KBM-7 (cell line): Measurements from ENCODE around the gene CHL1.

Source experiments
- DNase-seq: peaks from one replicate; pipeline ENCODE4 v3.0.0-alpha.2; 2015
- in situ Hi-C: fragments of 300-500 bp; cut with MboI; formaldehyde crosslinking; loops from 2 replicates; pipeline ENCODE4 v1.14.3; 2020; ENCODE audit warnings: low sequenced_read_pairs, low pct_unique_long_range_greater_than_20kb, mixed read lengths

The CHL1 gene

DNA sequence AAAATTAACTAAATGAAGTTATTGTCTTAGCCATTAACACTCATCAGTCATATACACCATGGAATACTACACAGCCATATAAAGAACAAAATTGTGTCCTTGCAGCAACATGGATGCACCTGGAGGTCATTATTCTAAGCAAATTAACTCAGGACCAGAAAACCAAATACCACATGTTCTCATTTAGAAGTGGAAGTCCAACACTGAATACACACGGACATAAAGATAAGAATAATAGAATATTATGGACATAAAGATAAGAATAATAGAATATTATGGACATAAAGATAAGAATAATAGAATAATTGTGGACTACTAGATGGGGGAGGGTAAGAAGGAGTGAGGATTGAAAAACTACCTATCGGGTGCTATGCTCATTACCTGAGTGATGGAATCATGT lies 122.3 kb downstream of the CHL1 start:
- DNase-seq = no peak
- in situ Hi-C loops = no loop called here

DNA sequence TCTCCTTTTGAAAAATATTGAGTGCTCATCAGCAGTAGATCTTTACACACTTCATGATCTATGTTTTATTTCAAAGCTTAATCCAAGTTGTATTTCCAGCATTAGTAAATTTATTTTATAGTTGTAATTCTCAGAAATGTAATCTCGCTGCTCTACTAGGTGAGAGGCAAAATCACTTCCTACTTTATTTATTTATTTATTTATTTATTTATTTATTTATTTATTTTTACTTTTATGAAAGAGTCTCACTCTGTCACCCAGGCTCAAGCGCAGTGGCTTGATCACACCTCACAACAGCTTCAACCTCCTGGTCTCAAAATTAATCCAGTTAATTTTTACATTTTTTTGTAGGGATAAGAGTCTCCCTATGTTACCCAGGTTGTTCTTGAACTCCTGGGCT lies 127.9 kb downstream of the CHL1 start:
- in situ Hi-C loops = no loop called here
- no peak for DNase-seq

DNA sequence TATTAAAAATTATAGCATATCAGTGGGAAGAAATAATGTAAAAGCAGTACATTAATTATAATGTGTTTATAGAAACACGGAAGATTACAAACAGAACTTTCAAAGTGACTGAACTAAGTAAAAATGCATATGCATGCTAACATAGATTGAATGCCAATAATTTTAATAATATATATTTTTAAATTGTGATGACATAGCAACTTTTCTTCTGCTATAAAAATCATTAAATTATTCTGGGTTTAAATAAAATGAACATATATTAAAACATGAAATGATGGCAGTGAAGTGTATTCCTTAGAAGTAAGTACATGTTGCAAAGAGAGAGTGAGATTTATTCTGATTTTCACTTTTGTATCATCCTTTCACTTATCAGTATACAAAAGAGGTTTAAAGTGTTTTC lies 128.9 kb downstream of the CHL1 start:
- in situ Hi-C loops = no loop called here

DNA sequence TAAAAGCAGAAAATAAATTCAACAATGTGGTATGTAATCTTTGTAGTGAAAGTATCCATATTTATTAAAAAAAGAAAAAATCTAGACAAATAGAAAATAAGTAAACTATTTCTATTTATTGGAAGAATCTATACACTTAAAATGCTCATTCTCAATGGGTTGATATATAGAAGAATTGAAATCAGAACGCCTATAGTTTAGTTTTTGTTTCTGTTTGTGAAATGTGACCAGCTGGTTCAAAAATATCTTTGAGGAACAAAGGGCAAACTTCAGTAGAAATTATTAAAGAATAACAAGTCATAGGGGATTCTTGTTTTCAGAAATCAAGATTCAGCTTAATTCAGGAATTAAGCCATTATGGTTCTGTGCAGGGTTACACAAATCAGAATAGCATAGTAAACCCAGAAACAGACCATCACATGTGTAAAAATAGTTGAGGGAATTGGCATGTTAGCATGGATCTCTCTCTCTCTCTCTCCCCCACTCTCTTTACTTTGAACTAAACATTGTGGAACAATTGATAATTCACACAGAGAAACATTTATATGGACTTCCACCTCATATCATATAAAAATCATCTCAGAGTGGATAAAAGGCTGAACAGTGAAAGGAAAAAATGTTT lies 134.0 kb downstream of the CHL1 start:
- in situ Hi-C loops = no loop called here
- no peak for DNase-seq

More for the DNA sequence above, 128.9 kb downstream of the CHL1 start:
- DNase-seq = no peak

DNA sequence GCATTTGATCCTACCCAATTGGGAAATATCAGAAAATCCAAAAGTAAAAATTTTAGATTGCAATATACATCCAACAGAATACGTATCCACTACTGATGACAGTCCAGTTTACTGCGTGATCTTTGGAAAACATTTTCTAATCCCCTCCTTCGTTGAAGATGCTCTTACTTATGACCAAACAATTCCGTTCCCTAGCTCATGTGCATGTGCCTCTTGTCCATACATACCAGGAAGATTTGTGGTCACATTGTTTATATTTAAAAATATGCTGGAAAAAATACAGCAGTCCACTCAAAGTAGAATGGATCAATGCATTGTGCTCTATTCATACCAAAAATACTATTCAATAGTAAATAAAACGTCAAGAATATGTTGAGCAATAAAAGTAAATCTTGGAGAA lies 135.3 kb downstream of the CHL1 start:
- DNase-seq = no peak
- in situ Hi-C loops = no loop called here

- in situ Hi-C loops = no loop called here
Observed at GRCh38 chr3:332701-333100, 136.1 kb downstream of the CHL1 start.

DNA sequence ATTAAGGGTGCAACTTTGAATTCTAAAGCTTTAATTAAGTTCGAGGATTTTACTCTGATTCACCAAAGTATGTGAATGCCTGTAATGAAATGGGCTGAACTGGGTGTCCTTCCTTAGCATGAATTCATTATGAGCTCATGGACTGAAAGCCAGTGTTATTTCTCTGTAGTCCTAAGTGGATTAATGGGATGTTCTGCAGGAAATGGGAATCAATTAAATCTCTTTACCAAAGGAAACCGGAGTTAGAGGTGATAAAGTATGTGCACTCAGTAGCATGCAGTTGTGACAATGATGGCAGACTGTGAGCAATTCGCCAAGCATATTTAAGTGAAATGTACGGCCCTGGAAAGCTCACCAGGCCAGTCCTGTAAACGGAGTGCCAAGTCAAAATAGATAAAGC lies 138.7 kb downstream of the CHL1 start:
- in situ Hi-C loops = no loop called here
- DNase-seq = no peak

More at GRCh38 chr3:332701-333100, 136.1 kb downstream of the CHL1 start:
- DNase-seq = no peak

DNA sequence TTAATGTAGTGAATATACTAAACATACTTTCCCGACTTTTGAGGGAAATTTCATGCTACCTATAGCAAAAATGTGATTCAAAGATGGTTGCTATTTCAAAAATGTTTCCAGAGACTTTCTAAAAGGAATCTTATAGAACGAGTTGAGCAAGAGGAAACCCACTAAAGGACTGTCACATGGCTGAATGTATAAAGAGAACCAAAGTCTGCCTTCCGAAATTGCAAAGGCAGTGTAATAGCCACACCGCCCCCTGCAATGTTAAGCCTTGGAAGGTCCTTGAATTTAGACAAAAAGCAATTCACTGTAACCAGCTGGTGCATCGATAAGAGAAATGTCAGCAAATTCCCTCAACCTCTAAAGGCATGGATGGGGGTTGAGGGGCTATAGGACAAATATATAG lies 142.8 kb downstream of the CHL1 start:
- in situ Hi-C loops = no loop called here
- no peak for DNase-seq

DNA sequence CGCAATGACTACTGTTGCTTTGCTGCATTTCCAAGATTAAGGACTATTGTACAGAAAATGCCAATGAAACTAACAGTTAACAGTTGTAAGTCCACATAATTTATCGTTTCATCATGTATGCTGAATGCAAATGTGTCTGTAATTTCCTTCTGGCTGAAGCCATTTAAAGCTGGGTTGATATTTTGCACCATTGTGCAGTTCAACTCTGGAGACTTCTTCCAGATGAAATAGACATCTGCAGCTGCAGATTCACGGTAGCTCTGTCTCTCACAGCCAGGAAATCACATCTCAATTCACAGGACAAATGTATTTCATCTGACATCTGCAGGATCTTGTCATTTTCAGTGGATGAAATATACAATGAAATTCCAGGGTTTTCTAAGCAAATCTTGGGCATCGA lies 145.4 kb downstream of the CHL1 start:
- in situ Hi-C loops = no loop called here
- DNase-seq = no peak

GRCh38 chr3:346186-346585 lies 149.6 kb downstream of the CHL1 start:
- no peak for DNase-seq
- in situ Hi-C loops = no loop called here

- in situ Hi-C loops = no loop called here
- DNase-seq = no peak
Observed at GRCh38 chr3:347581-347980, 151.0 kb downstream of the CHL1 start.

GRCh38 chr3:350871-351371 lies 154.4 kb downstream of the CHL1 start:
- in situ Hi-C loops = no loop called here
- no peak for DNase-seq

- in situ Hi-C loops = no loop called here
- DNase-seq = no peak
Observed at GRCh38 chr3:352599-352998, 156.0 kb downstream of the CHL1 start.

DNA sequence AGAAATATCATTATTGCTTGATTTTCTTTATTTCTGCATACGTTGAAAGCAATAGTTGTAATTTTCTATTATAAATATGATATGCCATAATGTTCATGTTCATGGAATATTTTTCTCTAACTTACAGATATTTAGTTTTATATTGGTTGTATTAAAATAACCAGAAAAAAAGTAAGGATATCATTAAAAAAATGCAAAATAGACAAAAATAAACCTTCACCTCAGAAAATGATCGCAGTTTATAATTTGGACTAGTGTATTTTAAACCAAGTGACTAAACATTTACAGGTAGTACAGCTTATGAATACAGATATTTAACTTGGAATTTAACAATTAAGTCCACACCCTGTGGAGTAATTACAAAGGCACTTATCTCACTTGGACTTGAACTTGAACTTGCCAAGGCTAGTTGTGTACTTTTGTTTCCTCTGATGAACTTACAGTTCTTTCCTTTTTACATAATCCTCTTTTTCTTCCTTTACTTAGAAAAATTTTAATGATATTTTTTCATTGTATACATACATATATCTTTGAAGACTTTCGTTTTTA lies 156.7 kb downstream of the CHL1 start:
- no peak for DNase-seq
- in situ Hi-C loops = no loop called here

DNA sequence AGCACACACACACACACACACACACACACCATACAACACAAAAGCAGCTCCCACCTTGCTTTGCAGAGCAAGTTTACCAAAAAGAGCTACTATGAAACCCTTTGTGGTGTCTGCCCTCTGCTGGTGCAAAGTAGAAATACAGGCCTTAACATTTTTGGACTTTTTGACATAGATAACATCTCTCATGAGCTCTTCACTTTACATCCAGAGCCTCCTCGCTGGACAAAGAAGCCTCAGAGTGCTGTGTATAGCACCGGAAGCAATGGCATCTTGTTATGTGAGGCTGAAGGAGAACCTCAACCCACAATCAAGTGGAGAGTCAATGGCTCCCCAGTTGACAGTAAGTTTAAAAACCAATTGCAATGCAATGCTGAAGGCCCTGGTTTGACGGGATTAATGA lies 157.9 kb downstream of the CHL1 start:
- in situ Hi-C loops = no loop called here
- DNase-seq = peak; percentile 74

GRCh38 chr3:355622-356021 lies 159.1 kb downstream of the CHL1 start:
- no peak for DNase-seq
- in situ Hi-C loops = no loop called here

DNA sequence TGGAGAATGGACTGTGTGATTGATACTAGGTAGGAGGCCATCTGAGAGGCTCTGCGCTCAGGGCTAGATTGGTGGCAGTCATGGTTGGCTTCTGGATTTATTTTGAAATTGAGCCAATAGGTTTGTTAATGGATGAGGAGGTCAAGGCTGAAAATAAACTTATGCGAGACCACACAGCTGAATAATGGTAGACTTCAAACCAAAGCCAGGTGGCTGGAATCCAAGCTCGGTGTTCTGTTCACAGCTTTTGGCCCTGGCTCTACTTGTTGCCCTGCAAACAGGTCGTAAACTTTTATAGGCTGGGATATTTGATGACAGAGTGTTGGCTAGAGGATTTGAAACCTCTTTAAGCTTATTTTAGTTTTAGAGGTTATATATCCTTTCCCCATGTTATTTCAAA lies 160.4 kb downstream of the CHL1 start:
- in situ Hi-C loops = no loop called here
- DNase-seq = no peak

DNA sequence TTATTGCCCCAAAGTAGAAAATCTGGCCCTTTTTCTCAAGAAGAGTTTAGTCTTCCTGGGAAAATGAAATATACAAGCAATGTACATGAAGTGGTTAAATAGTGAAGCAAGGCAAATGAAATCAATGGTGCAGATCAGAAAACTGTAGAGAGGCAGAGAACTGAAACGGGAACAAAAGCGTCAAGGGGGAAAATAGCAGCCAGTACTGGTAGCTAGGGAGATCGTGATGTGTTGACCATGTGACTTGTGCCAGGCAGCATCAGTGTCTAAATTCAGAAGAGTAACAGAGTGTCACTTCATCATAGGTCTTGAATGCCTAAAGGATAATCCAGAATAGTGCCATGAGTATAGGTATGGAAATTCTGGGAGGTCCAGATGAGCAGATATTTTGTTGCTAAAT lies 163.1 kb downstream of the CHL1 start:
- in situ Hi-C loops = no loop called here
- DNase-seq = no peak

- in situ Hi-C loops = no loop called here
Observed at GRCh38 chr3:362681-363338, 166.2 kb downstream of the CHL1 start.

GRCh38 chr3:364287-364686 lies 167.7 kb downstream of the CHL1 start:
- no peak for DNase-seq
- in situ Hi-C loops = no loop called here

More at GRCh38 chr3:362681-363338, 166.2 kb downstream of the CHL1 start:
- DNase-seq = no peak

- no peak for DNase-seq
- in situ Hi-C loops = no loop called here
Observed at GRCh38 chr3:365268-365667, 168.7 kb downstream of the CHL1 start.
